ENCODE measurements around the gene KCNC1.

DNA sequence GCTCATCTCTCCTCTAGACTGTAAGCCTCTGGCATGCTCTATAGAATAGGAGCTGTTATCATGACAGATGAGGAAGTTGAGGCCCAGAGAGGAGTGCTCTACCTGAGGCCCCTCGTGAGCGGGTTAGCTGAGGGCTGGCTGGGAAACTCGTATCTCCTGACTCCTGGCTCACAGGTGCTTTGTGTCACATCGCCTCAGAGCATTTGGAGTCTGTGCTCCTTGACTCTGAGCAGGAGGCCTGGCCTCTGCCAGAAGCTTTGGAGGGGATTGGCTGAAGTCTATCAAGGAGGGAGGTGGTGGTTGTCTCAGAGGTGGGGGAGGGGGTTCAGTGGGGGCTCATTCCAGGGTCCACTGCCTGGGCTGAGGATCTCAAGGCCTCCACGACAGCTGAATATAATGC lies 7.4 kb downstream of the KCNC1 start:
- TF ChIP-seq, protein P1, sequence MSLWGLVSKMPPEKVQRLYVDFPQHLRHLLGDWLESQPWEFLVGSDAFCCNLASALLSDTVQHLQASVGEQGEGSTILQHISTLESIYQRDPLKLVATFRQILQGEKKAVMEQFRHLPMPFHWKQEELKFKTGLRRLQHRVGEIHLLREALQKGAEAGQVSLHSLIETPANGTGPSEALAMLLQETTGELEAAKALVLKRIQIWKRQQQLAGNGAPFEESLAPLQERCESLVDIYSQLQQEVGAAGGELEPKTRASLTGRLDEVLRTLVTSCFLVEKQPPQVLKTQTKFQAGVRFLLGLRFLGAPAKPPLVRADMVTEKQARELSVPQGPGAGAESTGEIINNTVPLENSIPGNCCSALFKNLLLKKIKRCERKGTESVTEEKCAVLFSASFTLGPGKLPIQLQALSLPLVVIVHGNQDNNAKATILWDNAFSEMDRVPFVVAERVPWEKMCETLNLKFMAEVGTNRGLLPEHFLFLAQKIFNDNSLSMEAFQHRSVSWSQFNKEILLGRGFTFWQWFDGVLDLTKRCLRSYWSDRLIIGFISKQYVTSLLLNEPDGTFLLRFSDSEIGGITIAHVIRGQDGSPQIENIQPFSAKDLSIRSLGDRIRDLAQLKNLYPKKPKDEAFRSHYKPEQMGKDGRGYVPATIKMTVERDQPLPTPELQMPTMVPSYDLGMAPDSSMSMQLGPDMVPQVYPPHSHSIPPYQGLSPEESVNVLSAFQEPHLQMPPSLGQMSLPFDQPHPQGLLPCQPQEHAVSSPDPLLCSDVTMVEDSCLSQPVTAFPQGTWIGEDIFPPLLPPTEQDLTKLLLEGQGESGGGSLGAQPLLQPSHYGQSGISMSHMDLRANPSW (CRISPR knock-in tag; conservative IDR thresholded peaks at IDR 0.05; ENCODE audit: low read depth) = no peak
- TF ChIP-seq, protein P2, sequence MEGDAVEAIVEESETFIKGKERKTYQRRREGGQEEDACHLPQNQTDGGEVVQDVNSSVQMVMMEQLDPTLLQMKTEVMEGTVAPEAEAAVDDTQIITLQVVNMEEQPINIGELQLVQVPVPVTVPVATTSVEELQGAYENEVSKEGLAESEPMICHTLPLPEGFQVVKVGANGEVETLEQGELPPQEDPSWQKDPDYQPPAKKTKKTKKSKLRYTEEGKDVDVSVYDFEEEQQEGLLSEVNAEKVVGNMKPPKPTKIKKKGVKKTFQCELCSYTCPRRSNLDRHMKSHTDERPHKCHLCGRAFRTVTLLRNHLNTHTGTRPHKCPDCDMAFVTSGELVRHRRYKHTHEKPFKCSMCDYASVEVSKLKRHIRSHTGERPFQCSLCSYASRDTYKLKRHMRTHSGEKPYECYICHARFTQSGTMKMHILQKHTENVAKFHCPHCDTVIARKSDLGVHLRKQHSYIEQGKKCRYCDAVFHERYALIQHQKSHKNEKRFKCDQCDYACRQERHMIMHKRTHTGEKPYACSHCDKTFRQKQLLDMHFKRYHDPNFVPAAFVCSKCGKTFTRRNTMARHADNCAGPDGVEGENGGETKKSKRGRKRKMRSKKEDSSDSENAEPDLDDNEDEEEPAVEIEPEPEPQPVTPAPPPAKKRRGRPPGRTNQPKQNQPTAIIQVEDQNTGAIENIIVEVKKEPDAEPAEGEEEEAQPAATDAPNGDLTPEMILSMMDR (IDR thresholded peaks at IDR 0.05) = no peak
- TF ChIP-seq, protein P3, sequence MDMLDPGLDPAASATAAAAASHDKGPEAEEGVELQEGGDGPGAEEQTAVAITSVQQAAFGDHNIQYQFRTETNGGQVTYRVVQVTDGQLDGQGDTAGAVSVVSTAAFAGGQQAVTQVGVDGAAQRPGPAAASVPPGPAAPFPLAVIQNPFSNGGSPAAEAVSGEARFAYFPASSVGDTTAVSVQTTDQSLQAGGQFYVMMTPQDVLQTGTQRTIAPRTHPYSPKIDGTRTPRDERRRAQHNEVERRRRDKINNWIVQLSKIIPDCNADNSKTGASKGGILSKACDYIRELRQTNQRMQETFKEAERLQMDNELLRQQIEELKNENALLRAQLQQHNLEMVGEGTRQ (CRISPR knock-in tag; IDR thresholded peaks at IDR 0.05) = no peak
